Measurements from ENCODE around the gene MED25. TPM values are rescaled to one million over a fixed set of nuclear protein-coding genes. Genes with fewer than 3 reads are reported as not detected.

Gene MED25
- total RNA-seq, 5 donors from 2014 or later (not counting 1 experiment from before 2014, with no cell fraction given): 46.0 to 64.1 (median 57.6) TPM

DNA sequence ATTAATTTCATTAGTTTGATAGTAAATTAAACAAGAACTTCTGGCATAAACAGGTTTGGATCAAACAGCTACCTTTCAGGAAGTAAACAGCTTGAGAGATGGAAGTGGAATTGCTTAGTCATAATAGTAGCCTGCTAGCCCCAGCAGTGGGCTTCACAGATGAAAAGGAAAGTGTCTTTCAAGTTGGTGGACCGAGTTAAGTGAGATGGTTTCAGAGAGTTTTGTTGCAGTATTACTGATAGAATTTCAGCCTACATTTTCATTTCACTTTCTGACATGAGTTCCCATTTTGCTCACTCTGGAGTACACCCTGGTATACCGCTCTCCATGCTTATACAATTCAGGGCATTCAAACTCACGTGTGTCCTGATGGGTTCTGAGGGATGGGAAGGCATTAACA, 30.8 kb downstream of the MED25 start:
- Histone ChIP-seq H3K27me3 (replicated peaks in 1 of 2; ENCODE audit: control insufficient read depth in 2 of 2, extremely low read depth in 1 of 2, insufficient read depth in 2 of 2, low read length in 1 of 2) (no peaks in the 10 kb centered on the region), H3K4me3 (ENCODE audit: control insufficient read depth in 1 of 2, extremely low read depth in 1 of 2, low read length in 1 of 2) (no peak overlapping the region), H3K4me1 (ENCODE audit: control insufficient read depth in 1 of 2, extremely low read depth in 1 of 2, insufficient read depth in 2 of 2, low read length in 2 of 2) (peaks cover 10 to 37% of the 10 kb centered on the region in 2 experiments), H3K36me3 (ENCODE audit: control insufficient read depth in 2 of 2, extremely low read depth in 1 of 2, insufficient read depth in 1 of 2, low read length in 1 of 2) (no peaks in the 10 kb centered on the region), H3K9me3 (no peaks in the 10 kb centered on the region), H3K27ac (ENCODE audit: low read length) (no peak overlapping the region)
- H3K4me3 Mint-ChIP-seq: peak overlapping the region; percentile 53 to 71 (median 59)
- 68% methylated on average over 2 of the region's 3 CpGs for WGBS (ENCODE audit: insufficient coverage)
- H3K4me1 Mint-ChIP-seq: peaks cover 32 to 44% (median 40%) of the 10 kb centered on the region in 3 donors
- no peaks in the 10 kb centered on the region for H3K27me3 Mint-ChIP-seq
- H3K9me3 Mint-ChIP-seq: peaks cover 0 to 5% (median 5%) of the 10 kb centered on the region in 3 donors
- ATAC-seq (replicated peaks in 1 of 4) (no peak), DNase-seq (no peak)
- peak overlapping the region; percentile 14 to 34 for H3K27ac Mint-ChIP-seq
- CTCF ChIA-PET: interaction anchor here in 1 of 2 donors (1.0 kb wide), 1 partner anchor 131 kb away, joined by 3 read pairs; no protein-coding TSS in a partner anchor
- peaks cover 4% of the 10 kb centered on the region for H3K36me3 Mint-ChIP-seq
- POLR2A ChIA-PET: interaction anchor here in 1 of 2 donors (0.7 kb wide), 1 partner anchor 19 kb away, joined by 3 read pairs; no protein-coding TSS in a partner anchor

DNA sequence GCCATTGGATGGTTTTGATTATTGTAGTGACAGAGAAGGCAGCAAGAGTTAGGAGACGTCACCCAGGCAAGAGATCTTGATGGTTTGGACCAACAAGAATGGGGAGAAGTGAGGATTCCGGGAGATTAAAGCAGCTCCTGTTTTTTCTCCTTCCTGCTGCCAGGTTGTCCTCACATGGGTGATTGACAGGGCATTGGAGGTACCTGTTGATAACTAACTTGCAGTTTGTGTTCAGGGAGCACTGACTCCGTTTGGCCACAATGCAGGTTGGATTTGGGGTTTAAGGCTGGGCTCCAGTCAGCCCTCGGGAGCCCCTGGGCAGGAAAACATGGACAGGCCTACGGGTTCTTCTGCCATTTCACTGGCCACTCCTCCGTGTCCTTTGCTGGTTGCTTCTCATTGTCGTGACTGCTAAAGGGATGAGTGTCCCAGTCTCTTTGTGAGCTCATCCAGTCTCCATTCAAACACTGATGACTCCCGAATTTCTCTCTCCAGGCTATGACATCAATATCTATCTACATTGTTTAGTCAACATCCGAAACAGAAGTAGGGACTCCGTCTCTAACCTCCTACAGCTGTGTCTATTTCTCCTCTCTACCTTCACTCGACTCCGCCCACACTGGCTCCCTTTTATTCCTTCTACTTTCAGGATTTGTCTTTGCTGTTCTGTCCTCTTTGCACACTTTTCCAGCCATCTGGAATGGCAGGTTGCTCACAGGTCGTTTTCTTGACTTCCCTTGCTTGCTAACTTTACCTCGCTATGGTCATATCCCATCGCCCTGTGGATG, 31.5 kb downstream of the MED25 start:
- 92% methylated on average over 15 of the region's 15 CpGs for WGBS (ENCODE audit: insufficient coverage)
- Mint-ChIP-seq H3K27me3 (no peaks in the 10 kb centered on the region), H3K27ac (peak overlapping the region; percentile 91 to 96), H3K4me3 (peak overlapping the region; percentile 86 to 91 (median 88)), H3K9me3 (peaks cover 0 to 5% (median 5%) of the 10 kb centered on the region in 3 donors), H3K36me3 (peaks cover 4% of the 10 kb centered on the region), H3K4me1 (peaks cover 32 to 44% (median 40%) of the 10 kb centered on the region in 3 donors)
- Histone ChIP-seq H3K4me3 (ENCODE audit: control insufficient read depth in 1 of 2, extremely low read depth in 1 of 2, low read length in 1 of 2) (no peak overlapping the region), H3K36me3 (ENCODE audit: control insufficient read depth in 2 of 2, extremely low read depth in 1 of 2, insufficient read depth in 1 of 2, low read length in 1 of 2) (peaks cover 0 to 5% of the 10 kb centered on the region in 2 donors), H3K27ac (ENCODE audit: low read length) (no peak overlapping the region), H3K9me3 (no peaks in the 10 kb centered on the region), H3K27me3 (replicated peaks in 1 of 2; ENCODE audit: control insufficient read depth in 2 of 2, extremely low read depth in 1 of 2, insufficient read depth in 2 of 2, low read length in 1 of 2) (no peaks in the 10 kb centered on the region), H3K4me1 (ENCODE audit: control insufficient read depth in 1 of 2, extremely low read depth in 1 of 2, insufficient read depth in 2 of 2, low read length in 2 of 2) (peaks cover 10 to 37% of the 10 kb centered on the region in 2 experiments)
- ChIA-PET CTCF (no interaction called here), POLR2A (interaction anchor here (0.6 to 1.3 kb wide), 3 partner anchors 20 to 32 kb away, joined by 3 to 6 read pairs (median 4); partner anchors contain the start of gene MED25 (in 2 of the 2))
- ATAC-seq (replicated peaks in 1 of 4) (no peak), DNase-seq (no peak)

DNA sequence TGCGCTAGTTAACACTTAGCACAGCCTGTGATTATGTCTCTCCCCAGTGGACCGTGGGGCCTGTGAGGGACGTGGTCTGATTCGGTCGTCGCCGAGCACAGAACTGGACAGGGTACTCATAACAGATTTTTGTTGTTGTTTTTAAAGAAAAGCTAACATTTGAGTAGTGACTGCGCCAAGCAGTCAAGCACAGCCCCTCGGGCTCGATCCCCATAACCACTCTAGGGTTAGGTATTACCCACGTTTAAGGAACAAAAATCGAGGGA, 32.1 kb downstream of the MED25 start:
- ATAC-seq (replicated peaks in 1 of 4): no peak
- peaks cover 0 to 5% (median 5%) of the 10 kb centered on the region in 3 donors for H3K9me3 Mint-ChIP-seq
- H3K4me3 Mint-ChIP-seq: peak overlapping the region; percentile 86 to 91 (median 88)
- Histone ChIP-seq H3K4me1 (ENCODE audit: control insufficient read depth in 1 of 2, extremely low read depth in 1 of 2, insufficient read depth in 2 of 2, low read length in 2 of 2) (peaks cover 10 to 37% of the 10 kb centered on the region in 2 experiments), H3K9me3 (no peaks in the 10 kb centered on the region), H3K27ac (ENCODE audit: low read length) (peak overlapping the region; percentile 99), H3K4me3 (ENCODE audit: control insufficient read depth in 1 of 2, extremely low read depth in 1 of 2, low read length in 1 of 2) (peak overlapping the region; percentile 78 to 99), H3K36me3 (ENCODE audit: control insufficient read depth in 2 of 2, extremely low read depth in 1 of 2, insufficient read depth in 1 of 2, low read length in 1 of 2) (peaks cover 2 to 5% of the 10 kb centered on the region in 2 donors), H3K27me3 (replicated peaks in 1 of 2; ENCODE audit: control insufficient read depth in 2 of 2, extremely low read depth in 1 of 2, insufficient read depth in 2 of 2, low read length in 1 of 2) (no peaks in the 10 kb centered on the region)
- peak overlapping the region; percentile 91 to 96 for H3K27ac Mint-ChIP-seq
- H3K4me1 Mint-ChIP-seq: peaks cover 32 to 44% (median 40%) of the 10 kb centered on the region in 3 donors
- ChIA-PET POLR2A (interaction anchor here (1.0 to 1.3 kb wide), 3 partner anchors 19 to 32 kb away, joined by 3 to 6 read pairs (median 4); partner anchors contain the start of gene MED25 (in 1 of the 2)), CTCF (interaction anchor here in 1 of 2 donors (0.6 to 1.1 kb wide), 4 partner anchors 19 to 857 kb away, joined by 3 to 4 read pairs (median 4); partner anchors contain the start of genes FUZ, GYS1 and RUVBL2)
- WGBS (ENCODE audit: insufficient coverage): 68% methylated on average over 8 of the region's 12 CpGs
- H3K36me3 Mint-ChIP-seq: peaks cover 4% of the 10 kb centered on the region
- DNase-seq: no peak
- H3K27me3 Mint-ChIP-seq: no peaks in the 10 kb centered on the region

DNA sequence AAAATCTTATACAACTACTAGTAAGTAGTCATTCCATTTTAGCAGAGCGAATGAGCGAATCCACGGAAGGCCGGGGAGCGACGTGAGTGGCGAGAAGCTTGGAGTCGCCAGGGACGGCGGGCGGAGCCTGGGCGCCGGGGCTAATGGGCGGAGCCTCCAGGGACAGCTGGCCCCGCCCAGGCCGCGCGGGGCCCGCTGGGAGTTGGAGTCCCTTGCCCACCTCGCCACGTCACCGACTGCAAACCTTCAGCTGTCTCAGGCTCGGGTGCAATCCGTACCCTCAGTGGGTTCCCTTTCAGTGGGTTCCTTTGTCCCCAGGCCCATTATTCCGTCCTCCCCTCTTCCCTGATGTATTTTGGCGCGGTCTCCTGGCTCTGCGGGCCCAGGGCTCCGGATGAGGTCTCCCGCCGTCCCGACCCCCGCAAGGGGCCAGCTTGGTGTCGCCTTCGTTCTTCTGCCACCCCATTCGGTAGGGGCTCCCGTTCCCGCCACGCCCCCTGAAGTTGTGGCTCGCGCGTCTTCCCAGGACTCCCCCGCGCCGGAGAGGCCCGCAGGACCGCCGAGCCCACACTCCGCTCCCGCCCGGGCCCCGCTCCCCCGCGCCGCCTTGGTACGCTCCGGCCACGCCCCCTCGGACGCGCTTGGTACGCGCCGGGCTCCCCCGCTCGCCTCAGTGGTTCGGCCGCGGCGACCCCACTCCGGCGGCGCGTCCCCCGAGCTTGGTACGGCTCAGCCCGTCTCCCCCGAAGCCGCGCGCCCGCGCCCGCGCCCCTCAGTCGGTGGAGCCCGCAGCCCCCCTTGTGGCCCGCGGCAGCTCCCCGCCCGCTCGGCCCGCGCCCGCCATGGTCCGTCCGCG, 32.6 kb downstream of the MED25 start, which contains the start of gene PTOV1:
TSS of gene PTOV1 (plus strand) at position 673 of the 856 bp plus-strand sequence.
- peak; percentile 86 to 91 (median 88) for ATAC-seq (replicated peaks in 1 of 4)

DNA sequence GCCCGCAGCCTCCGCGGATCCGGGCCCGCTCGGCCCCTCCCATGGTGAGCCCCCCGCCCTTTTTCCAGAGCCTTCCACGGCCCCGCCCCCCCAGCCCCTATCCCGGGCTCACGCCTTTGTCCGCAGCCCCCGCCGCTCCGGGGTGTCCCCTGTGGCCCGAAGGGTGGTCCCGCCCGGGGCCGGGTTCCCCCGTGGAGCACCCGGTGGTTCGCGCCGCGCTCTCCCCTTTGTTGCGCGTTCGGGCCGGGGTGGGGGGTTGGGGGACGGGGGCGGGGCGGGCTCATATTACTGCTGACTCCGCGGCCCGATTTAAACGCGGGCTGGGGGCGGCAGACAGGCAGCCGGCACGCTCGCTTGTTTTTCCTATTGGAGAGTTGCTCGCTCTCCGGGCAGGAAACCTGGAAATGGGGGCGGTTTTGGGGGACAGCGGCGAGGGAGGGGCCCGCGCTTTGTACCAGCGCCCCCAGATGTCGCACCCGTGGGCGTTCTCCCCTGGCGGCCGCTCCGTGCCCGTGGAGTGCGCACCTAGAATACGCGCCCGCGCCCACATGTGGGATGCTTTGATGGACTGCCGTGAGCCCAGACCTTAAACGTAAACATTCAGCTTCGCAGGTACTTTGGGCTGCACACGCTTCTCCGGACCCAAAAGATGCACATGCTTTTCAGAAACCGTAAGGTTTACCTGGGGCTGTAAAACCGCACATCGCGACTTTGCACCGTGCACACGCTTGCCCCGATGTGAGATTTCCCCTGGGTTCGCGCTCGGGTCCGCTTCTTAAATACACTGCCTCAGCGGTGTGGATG, 33.6 kb downstream of the MED25 start:
- peaks cover 32 to 44% (median 42%) of the 10 kb centered on the region in 3 donors for H3K4me1 Mint-ChIP-seq
- POLR2A ChIA-PET: interaction anchor here in 1 of 2 donors (0.6 kb wide), 1 partner anchor 44 kb away, joined by 3 read pairs; no protein-coding TSS in a partner anchor
- peak; percentile 12 to 34 (median 25) for ATAC-seq (replicated peaks in 1 of 4)
- WGBS (ENCODE audit: insufficient coverage): under 1% methylated on average over 47 of the region's 78 CpGs
- peak overlapping the region; percentile 79 to 80 for H3K27ac Mint-ChIP-seq
- peaks cover 0 to 5% (median 5%) of the 10 kb centered on the region in 3 donors for H3K9me3 Mint-ChIP-seq
- H3K4me3 ChIP-seq (ENCODE audit: control insufficient read depth in 1 of 2, extremely low read depth in 1 of 2, low read length in 1 of 2): peak overlapping the region; percentile 62 to 79
- peak in 14 of 35 experiments; percentile 11 to 49 (median 28) for DNase-seq
- H3K27me3 ChIP-seq (replicated peaks in 1 of 2; ENCODE audit: control insufficient read depth in 2 of 2, extremely low read depth in 1 of 2, insufficient read depth in 2 of 2, low read length in 1 of 2): no peaks in the 10 kb centered on the region
- CTCF ChIA-PET: no interaction called here
- H3K9me3 ChIP-seq: no peaks in the 10 kb centered on the region
- peaks cover 10 to 37% of the 10 kb centered on the region in 2 experiments for H3K4me1 ChIP-seq (ENCODE audit: control insufficient read depth in 1 of 2, extremely low read depth in 1 of 2, insufficient read depth in 2 of 2, low read length in 2 of 2)
- H3K4me3 Mint-ChIP-seq: peak overlapping the region; percentile 77 to 86 (median 85)
- H3K27ac ChIP-seq (ENCODE audit: low read length): no peak overlapping the region
- peaks cover 6 to 11% of the 10 kb centered on the region in 2 donors for H3K36me3 ChIP-seq (ENCODE audit: control insufficient read depth in 2 of 2, extremely low read depth in 1 of 2, insufficient read depth in 1 of 2, low read length in 1 of 2)
- peaks cover 4% of the 10 kb centered on the region for H3K36me3 Mint-ChIP-seq
- H3K27me3 Mint-ChIP-seq: no peaks in the 10 kb centered on the region

More for the DNA sequence above, 32.6 kb downstream of the MED25 start, which contains the start of gene PTOV1:
- Histone ChIP-seq H3K27me3 (replicated peaks in 1 of 2; ENCODE audit: control insufficient read depth in 2 of 2, extremely low read depth in 1 of 2, insufficient read depth in 2 of 2, low read length in 1 of 2) (no peaks in the 10 kb centered on the region), H3K9me3 (no peaks in the 10 kb centered on the region), H3K27ac (ENCODE audit: low read length) (peak within 1 kb of the TSS; percentile 99), H3K36me3 (ENCODE audit: control insufficient read depth in 2 of 2, extremely low read depth in 1 of 2, insufficient read depth in 1 of 2, low read length in 1 of 2) (peaks cover 5 to 6% of the 10 kb centered on the region in 2 donors), H3K4me3 (ENCODE audit: control insufficient read depth in 1 of 2, extremely low read depth in 1 of 2, low read length in 1 of 2) (peak within 1 kb of the TSS; percentile 79 to 99), H3K4me1 (ENCODE audit: control insufficient read depth in 1 of 2, extremely low read depth in 1 of 2, insufficient read depth in 2 of 2, low read length in 2 of 2) (peaks cover 10 to 37% of the 10 kb centered on the region in 2 experiments)
- Mint-ChIP-seq H3K9me3 (peaks cover 0 to 5% (median 5%) of the 10 kb centered on the region in 3 donors), H3K4me1 (peaks cover 32 to 44% (median 42%) of the 10 kb centered on the region in 3 donors), H3K4me3 (peak within 1 kb of the TSS; percentile 86 to 91 (median 88)), H3K27me3 (no peaks in the 10 kb centered on the region), H3K36me3 (peaks cover 4% of the 10 kb centered on the region), H3K27ac (peak within 1 kb of the TSS; percentile 91 to 96)
- under 1% methylated on average over 98 of the region's 98 CpGs for whole genome bisulfite sequencing (ENCODE audit: insufficient coverage)
- ChIA-PET POLR2A (interaction anchor here (1.0 to 1.3 kb wide), 3 partner anchors 19 to 33 kb away, joined by 3 to 6 read pairs (median 4); partner anchors contain the start of gene MED25 (in 1 of the 2)), CTCF (interaction anchor here in 1 of 2 donors (0.6 to 1.1 kb wide), 5 partner anchors 15 to 857 kb away, joined by 3 to 4 read pairs (median 3); partner anchors contain the start of genes FUZ, GYS1 and RUVBL2)
- peak; percentile 69 to 93 (median 81) for DNase-seq

Measured in T-cell (primary cell).